Fibroblast of skin of left quadriceps (primary cell): Measurements from ENCODE around the gene MTR.

ENCODE experiments used
- DNase-seq, 2 experiments: peaks; one replicate each; pipeline ENCODE4 v3.0.0-alpha.2; 2013; ENCODE audit warnings: low read depth in 2 of 2

Gene MTR

GRCh38 chr1:236779312-236779711 is 15.8 kb upstream of the MTR start:
- no peak for DNase-seq

GRCh38 chr1:236785477-236785876 is 9.6 kb upstream of the MTR start:
- no peak for DNase-seq

GRCh38 chr1:236786453-236786852 is 8.6 kb upstream of the MTR start:
- no peak for DNase-seq

DNA sequence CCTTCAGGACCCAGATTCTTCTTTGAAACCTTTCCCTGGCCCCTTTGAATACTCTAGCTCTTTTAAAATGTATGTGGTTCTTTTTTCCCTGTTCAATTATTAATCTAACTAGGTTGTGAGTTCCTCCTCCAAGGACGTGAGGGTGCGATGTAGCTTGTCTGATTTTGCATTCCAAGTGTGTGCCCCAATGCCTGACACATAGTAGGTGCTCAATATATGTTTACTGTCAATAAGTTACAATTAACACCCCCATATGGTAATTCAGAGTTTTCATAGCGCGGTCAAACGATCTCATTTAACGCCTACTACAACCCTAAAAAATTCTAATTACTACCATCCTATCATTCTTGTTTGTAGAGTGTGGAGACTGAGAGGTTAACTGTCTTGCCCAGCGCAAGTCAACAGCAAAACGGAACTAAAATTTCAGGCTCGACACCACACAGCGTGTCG is 482 bp upstream of the MTR start:
- no peak for DNase-seq

DNA sequence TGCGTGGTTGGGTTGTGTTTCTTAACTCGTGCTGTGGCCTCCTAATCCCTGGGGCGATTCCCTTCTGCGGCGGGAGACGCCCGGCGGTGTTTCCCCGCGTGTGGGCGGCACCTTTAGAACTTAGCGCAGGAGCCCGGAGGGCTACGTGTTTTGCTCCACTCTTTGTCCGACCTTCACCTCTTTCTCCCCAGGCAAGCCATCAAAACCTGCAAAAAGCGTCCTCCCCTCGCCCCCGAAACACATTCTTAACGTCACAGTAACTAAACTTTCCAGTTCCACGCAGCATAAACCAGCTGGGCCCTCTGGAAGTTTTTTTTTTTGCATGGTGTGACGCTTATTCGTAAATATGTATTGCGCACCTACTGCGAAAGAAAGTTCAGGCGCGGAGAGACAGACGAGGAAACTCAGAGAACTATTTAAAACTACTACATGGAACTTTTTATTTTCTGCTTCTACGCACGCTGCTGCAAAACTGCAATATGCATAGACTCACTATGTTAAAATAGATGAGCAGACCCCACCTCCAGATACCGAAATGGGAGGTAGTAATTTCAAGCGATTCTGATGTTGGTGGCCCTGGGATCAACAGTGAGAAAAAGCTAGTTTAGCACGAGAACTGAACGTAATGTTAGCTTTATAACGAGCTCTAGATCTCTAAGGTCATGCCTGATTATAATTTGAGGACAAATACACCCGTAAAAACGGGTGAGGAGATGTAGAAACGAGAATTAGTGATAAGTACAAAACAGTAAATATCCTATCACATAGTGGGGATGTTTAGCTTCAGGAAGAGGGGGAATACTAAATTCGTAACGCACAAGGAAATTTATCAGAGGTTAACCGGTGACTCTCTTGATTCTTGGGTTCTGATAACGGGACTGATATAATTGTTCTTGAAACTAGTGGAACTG is 920 bp downstream of the MTR start:
- DNase-seq = no peak

DNA sequence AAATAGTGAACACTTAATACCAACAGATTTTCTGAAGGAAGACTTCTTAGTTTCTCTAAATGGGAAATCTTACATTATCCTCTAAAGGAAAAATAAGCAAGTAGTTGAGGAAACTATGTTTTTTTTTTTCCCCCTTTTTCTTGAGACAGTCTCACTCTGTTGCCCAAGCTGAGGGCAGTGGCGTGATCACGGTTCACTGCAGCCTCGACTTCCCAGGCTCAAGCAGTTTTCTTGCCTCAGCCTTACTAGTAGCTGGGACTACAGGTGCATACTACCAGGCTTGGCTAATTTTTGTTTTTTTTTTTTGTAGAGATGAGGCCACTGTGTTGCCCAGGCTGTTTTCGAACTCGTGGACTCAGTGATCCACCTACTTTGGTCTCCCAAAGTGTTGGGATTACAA is 3.9 kb downstream of the MTR start:
- no peak for DNase-seq

DNA sequence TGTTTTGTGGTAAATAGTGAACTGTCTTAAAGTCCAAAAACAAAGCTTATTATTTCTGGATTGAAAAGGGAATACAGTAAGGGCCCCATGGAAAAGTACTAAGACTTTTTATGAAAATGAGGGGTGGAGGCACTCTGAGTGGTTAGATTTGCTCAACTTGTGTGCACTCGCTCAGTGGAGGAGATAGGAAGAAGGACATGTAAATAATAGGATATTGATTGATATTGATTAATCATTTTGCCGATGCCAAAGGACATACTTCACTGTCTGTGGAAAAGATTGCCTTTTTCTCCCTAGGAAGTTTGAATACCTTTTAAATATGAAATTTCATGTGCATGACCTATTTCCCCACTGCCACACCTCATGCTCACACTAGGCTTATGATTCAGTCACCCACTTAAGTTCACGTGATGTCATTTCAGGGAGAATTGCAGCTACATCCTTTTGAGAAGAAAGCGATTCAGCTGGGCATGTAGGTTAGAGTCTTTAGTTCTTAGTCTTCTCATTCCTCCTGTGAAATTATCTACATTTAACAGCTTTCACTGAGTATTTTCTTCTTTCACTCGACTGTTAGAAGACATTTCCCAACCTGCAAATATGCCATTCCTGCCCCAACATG is 5.0 kb downstream of the MTR start:
- no peak for DNase-seq

- no peak for DNase-seq
Measured at GRCh38 chr1:236800623-236801022, 5.5 kb downstream of the MTR start.

DNA sequence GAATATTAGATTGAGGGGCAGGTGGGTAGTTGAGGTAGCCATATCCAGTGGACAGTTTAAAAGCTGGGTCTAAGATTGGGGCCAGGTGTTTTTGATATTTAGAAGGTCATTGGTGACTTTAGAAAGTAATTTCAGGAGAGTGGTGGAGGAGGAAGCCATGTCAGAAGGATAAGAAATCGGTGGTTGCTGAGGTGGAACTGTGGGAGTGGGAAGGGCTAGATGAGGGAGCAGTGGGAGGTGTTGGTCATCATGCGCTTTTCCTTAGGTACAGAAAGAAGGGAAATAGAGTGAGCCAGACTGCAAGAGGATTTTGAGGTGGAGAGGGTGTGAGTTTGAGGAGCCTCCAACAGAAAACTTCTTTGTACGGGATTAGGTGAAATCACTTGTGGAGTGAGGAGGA is 7.2 kb downstream of the MTR start:
- no peak for DNase-seq

GRCh38 chr1:236806634-236807033 is 11.5 kb downstream of the MTR start:
- DNase-seq = no peak

GRCh38 chr1:236808005-236808404 is 12.9 kb downstream of the MTR start:
- no peak for DNase-seq

GRCh38 chr1:236808564-236809130 is 13.6 kb downstream of the MTR start:
- DNase-seq = no peak

DNA sequence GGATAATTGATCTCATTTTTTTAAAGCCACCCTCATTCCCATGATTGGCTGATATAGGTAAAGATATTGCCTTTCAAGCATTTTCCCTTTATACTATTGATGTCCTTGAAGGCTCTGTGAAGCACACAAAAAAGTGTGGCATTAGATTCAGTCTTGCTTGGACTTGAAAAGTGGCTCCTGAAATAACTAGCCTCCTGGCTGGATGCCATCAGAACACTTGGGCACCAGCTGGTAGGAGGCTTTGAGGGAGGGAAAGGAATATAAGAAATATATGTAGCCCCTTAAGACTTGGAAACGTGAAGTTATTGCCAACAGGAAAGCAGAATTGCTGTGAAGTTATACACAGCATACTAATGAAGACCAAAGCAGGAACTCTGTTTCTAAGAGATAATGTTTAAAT is 14.1 kb downstream of the MTR start:
- DNase-seq = no peak

DNA sequence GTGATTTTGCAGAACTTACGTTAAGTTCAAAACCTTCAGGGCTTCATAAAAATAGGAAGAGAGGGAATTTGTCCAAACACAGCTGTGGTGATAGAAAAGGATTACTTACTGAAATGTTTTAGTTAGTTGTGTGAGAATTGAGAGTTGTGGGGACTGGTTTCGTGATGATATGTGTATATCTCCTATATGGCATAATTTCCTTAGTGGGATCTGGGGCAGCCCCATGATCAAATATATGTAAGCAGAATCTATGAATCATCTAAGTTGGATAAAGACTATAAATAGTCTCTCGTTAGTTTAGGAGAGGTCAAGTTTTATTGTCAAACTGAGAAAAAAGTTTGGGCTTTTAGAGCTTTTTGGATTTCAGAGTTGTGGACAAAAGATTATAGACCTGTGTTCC is 14.9 kb downstream of the MTR start:
- DNase-seq = no peak

GRCh38 chr1:236812334-236813030 is 17.4 kb downstream of the MTR start:
- DNase-seq = no peak

GRCh38 chr1:236815941-236816340 is 20.8 kb downstream of the MTR start:
- no peak for DNase-seq

DNA sequence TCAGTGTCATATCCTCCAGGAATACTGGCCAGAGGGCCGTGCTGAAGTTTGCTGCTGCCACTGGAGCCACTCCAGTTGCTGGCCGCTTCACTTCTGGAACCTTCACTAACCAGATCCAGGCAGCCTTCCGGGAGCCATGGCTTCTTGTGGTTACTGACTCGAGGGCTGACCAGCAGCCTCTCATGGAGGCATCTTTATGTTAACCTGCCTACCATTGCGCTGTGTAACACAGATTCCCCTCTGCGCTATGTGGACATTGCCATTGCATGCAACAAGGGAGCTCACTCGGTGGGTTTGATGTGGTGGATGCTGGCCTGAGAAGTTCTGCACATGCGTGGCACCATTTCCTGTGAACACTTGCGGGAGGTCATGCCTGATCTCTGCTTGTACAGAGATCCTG is 24.8 kb downstream of the MTR start:
- DNase-seq = no peak

GRCh38 chr1:236821091-236821627 is 26.1 kb downstream of the MTR start:
- no peak for DNase-seq

GRCh38 chr1:236823559-236823958 is 28.5 kb downstream of the MTR start:
- no peak for DNase-seq

GRCh38 chr1:236829085-236829484 is 34.0 kb downstream of the MTR start:
- no peak for DNase-seq

GRCh38 chr1:236830116-236830515 is 35.0 kb downstream of the MTR start:
- DNase-seq = no peak

DNA sequence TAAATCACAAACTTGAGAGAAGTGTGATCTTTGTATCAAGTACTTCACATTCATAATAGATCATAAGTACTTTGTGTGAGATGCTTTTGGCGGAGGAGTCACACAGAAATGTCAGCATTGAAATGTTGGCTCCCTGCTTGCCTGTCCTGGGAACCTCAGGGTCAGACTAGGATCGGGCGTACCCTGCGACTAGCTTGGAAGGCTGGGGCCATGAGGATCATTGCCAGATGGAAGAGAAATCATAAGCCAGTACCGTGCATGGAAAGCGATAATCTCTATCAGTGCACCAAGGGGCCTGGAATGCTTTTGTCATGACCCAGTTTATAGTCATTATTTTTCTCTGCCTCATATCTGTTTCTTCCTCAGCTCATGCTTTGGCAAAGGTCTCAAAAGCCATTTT is 35.5 kb downstream of the MTR start:
- no peak for DNase-seq
